ENCODE measurements around the gene FSTL5.

DNA sequence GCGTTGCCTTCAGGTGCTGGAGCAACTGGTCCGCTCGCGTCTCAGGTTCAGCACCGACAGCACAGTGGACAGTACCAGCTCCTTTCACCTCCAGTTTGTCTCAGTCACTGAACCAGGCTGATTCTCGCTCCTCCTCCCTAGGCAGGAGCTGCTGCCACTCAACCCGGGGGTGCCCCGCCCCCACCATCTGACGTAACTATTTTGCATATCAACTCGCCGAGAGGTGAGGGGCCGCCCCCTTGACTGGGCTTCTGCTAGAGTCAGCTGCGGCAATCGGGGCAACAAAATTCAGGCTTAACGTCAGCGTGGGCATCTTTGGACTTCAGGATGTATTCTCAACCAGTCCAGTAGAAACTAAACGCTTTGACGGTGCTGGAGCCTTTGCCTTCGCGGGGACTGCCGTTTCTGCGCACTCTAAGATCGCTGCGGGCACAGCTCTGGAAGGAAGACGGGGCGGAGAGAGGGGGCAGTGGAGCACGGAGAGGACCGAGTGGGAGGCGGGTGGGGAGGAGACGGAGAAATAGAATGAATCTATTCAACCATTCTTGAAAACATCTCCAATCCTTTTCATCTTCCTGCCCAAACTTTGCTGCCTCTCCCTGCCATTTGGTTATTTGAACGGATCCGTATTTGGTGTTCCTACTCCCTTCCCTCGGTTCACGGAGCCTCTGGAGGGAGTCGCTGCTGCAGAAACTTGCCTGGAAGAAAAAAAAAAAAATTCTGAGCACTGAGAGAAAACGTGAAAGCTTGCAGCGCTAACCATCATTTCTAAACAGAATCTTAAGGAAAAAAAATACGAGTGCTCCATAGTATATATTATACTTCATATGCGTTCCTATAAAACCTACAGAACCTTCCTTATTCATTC is at the start of gene FSTL5:
- TF ChIP-seq, protein P1, sequence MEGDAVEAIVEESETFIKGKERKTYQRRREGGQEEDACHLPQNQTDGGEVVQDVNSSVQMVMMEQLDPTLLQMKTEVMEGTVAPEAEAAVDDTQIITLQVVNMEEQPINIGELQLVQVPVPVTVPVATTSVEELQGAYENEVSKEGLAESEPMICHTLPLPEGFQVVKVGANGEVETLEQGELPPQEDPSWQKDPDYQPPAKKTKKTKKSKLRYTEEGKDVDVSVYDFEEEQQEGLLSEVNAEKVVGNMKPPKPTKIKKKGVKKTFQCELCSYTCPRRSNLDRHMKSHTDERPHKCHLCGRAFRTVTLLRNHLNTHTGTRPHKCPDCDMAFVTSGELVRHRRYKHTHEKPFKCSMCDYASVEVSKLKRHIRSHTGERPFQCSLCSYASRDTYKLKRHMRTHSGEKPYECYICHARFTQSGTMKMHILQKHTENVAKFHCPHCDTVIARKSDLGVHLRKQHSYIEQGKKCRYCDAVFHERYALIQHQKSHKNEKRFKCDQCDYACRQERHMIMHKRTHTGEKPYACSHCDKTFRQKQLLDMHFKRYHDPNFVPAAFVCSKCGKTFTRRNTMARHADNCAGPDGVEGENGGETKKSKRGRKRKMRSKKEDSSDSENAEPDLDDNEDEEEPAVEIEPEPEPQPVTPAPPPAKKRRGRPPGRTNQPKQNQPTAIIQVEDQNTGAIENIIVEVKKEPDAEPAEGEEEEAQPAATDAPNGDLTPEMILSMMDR (IDR thresholded peaks at IDR 0.05; ENCODE audit: low read length), result no peak
- TF ChIP-seq EZH2phosphoT487 (IDR thresholded peaks at IDR 0.05; ENCODE audit: low read length), result no peak
- no peak for TF ChIP-seq EZH2 (optimal IDR thresholded peaks at IDR 0.05; ENCODE audit: low read depth, low read length)
